ENCODE results near the gene STXBP6.

STXBP6 gene

DNA sequence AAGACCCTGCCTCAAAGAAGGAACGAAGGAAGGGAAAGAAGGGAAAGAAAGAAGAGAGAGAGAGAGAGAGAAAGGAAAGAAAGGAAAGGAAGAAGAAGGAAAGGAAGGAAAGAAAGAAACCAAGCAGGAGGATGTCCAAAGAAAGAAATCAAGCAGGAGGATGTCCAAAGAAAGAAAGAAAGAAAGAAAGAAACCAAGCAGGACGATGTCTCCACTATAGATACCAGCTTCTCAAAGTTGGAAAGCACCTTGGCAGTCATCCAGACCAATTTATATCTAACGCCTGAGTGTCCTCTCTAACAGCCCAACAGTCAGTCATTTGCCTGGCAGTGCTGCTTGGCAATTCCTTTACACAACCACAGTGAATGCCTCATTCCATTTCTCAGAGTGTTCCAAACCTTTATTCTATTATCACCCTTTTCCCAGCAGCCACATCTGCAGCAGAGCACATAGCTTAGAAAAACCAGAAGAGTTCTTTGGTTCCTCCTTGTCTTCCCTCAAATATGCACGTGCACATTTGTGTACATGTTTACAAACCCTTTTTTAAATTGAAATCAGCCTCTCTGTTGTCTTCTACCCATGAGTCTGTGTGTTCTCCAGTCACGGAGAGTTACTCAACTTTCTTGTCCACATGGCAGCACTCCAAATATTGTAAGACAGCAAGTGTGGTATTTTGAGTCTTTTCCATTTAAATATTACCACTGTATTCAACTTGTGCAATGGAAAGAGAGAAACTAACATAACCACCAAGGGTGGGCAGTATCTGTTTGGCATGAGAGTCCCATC, 138.4 kb downstream of the STXBP6 start:
- CTCF ChIA-PET: interaction anchor here (1.1 kb wide), 1 partner anchor 177 kb away, joined by 3 read pairs; no protein-coding TSS in a partner anchor
- Histone ChIP-seq H3K4me1 (ENCODE audit: control extremely low read depth in 1 of 4, control insufficient read depth in 4 of 4, insufficient read depth in 4 of 4, low read length in 3 of 4) (peaks cover 3 to 10% (median 5%) of the 10 kb centered on the region in 4 experiments), H3K4me3 (ENCODE audit: control insufficient read depth in 1 of 7, extremely low read depth in 1 of 7, insufficient read depth in 4 of 7, low read depth in 2 of 7, low read length in 6 of 7) (peak overlapping the region in 1 of 7 experiments; percentile 13), H3K27me3 (replicated peaks in 2 of 5; ENCODE audit: control insufficient read depth in 4 of 5, insufficient read depth in 5 of 5, low read length in 4 of 5) (no peaks in the 10 kb centered on the region), H3K27ac (ENCODE audit: insufficient read depth in 1 of 2, low read depth in 1 of 2, low read length in 2 of 2, poor library complexity in 1 of 2, severe bottlenecking in 2 of 2) (no peak overlapping the region), H3K9me3 (ENCODE audit: control extremely low read depth in 1 of 5, control insufficient read depth in 4 of 5, insufficient read depth in 2 of 5, low read depth in 1 of 5, low read length in 4 of 5) (no peaks in the 10 kb centered on the region), H3K36me3 (ENCODE audit: control insufficient read depth in 4 of 4, insufficient read depth in 4 of 4, low read length in 3 of 4) (no peaks in the 10 kb centered on the region)
- POLR2A ChIA-PET: no interaction called here
- DNase-seq: peak; percentile 35 to 85 (median 80)
- 53% methylated on average over 3 of the region's 5 CpGs for WGBS (ENCODE audit: insufficient coverage)

DNA sequence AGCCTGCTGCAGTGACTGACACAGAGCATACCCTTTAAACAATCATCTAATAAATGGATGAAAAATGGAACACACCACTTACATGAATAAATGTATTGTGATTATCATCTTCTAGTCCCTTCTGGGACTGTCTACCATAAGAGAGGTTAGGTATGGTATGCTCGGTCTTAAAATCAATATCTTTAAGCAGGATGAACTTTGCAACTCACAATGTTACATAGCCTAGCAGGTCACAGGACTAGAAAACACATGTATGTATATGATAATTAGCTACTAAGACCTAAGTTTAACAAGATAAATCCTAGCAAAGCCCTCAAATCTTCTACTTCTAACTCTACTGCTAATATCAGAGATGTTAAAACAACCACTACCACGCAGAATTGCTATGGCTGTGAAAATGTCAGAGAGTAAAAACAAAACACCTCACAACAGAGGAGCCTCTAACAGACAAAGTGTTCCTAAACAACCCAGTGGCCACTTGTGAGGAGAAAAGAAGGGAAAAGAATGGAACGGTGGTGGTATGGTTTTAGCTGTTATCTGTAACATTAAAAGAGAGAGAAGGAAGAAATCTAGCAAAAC, 139.4 kb downstream of the STXBP6 start:
- H3K4me3 ChIP-seq (ENCODE audit: control insufficient read depth in 1 of 7, extremely low read depth in 1 of 7, insufficient read depth in 4 of 7, low read depth in 2 of 7, low read length in 6 of 7): no peak overlapping the region
- no peaks in the 10 kb centered on the region for H3K27me3 ChIP-seq (replicated peaks in 2 of 5; ENCODE audit: control insufficient read depth in 4 of 5, insufficient read depth in 5 of 5, low read length in 4 of 5)
- H3K9me3 ChIP-seq (ENCODE audit: control extremely low read depth in 1 of 5, control insufficient read depth in 4 of 5, insufficient read depth in 2 of 5, low read depth in 1 of 5, low read length in 4 of 5): no peaks in the 10 kb centered on the region
- no peaks in the 10 kb centered on the region for H3K36me3 ChIP-seq (ENCODE audit: control insufficient read depth in 4 of 4, insufficient read depth in 4 of 4, low read length in 3 of 4)
- H3K4me1 ChIP-seq (ENCODE audit: control extremely low read depth in 1 of 4, control insufficient read depth in 4 of 4, insufficient read depth in 4 of 4, low read length in 3 of 4): peaks cover 3 to 10% (median 5%) of the 10 kb centered on the region in 4 experiments
- DNase-seq: no peak
- no CpG with 5 or more reads among the region's 3 CpGs for WGBS (ENCODE audit: insufficient coverage)
- ChIA-PET POLR2A (no interaction called here), CTCF (interaction anchor here (1.1 kb wide), 1 partner anchor 176 kb away, joined by 3 read pairs; no protein-coding TSS in a partner anchor)
- H3K27ac ChIP-seq (ENCODE audit: insufficient read depth in 1 of 2, low read depth in 1 of 2, low read length in 2 of 2, poor library complexity in 1 of 2, severe bottlenecking in 2 of 2): no peak overlapping the region

GRCh38 chr14:24909523-24910302, 140.2 kb downstream of the STXBP6 start:
- Histone ChIP-seq H3K36me3 (ENCODE audit: control insufficient read depth in 4 of 4, insufficient read depth in 4 of 4, low read length in 3 of 4) (no peaks in the 10 kb centered on the region), H3K4me1 (ENCODE audit: control extremely low read depth in 1 of 4, control insufficient read depth in 4 of 4, insufficient read depth in 4 of 4, low read length in 3 of 4) (peaks cover 3 to 10% (median 5%) of the 10 kb centered on the region in 4 experiments), H3K4me3 (ENCODE audit: control insufficient read depth in 1 of 7, extremely low read depth in 1 of 7, insufficient read depth in 4 of 7, low read depth in 2 of 7, low read length in 6 of 7) (no peak overlapping the region), H3K27ac (ENCODE audit: insufficient read depth in 1 of 2, low read depth in 1 of 2, low read length in 2 of 2, poor library complexity in 1 of 2, severe bottlenecking in 2 of 2) (no peak overlapping the region), H3K9me3 (ENCODE audit: control extremely low read depth in 1 of 5, control insufficient read depth in 4 of 5, insufficient read depth in 2 of 5, low read depth in 1 of 5, low read length in 4 of 5) (no peaks in the 10 kb centered on the region), H3K27me3 (replicated peaks in 2 of 5; ENCODE audit: control insufficient read depth in 4 of 5, insufficient read depth in 5 of 5, low read length in 4 of 5) (no peaks in the 10 kb centered on the region)
- POLR2A ChIA-PET: no interaction called here
- CTCF ChIA-PET: no interaction called here
- DNase-seq: no peak
- 100% methylated on average over 6 of the region's 6 CpGs for WGBS (ENCODE audit: insufficient coverage)

- Histone ChIP-seq H3K27me3 (replicated peaks in 2 of 5; ENCODE audit: control insufficient read depth in 4 of 5, insufficient read depth in 5 of 5, low read length in 4 of 5) (no peaks in the 10 kb centered on the region), H3K9me3 (ENCODE audit: control extremely low read depth in 1 of 5, control insufficient read depth in 4 of 5, insufficient read depth in 2 of 5, low read depth in 1 of 5, low read length in 4 of 5) (no peaks in the 10 kb centered on the region), H3K36me3 (ENCODE audit: control insufficient read depth in 4 of 4, insufficient read depth in 4 of 4, low read length in 3 of 4) (peaks cover 0 to 3% (median 0%) of the 10 kb centered on the region in 4 experiments), H3K4me3 (ENCODE audit: control insufficient read depth in 1 of 7, extremely low read depth in 1 of 7, insufficient read depth in 4 of 7, low read depth in 2 of 7, low read length in 6 of 7) (no peak overlapping the region), H3K4me1 (ENCODE audit: control extremely low read depth in 1 of 4, control insufficient read depth in 4 of 4, insufficient read depth in 4 of 4, low read length in 3 of 4) (peaks cover 3 to 10% (median 5%) of the 10 kb centered on the region in 4 experiments), H3K27ac (ENCODE audit: insufficient read depth in 1 of 2, low read depth in 1 of 2, low read length in 2 of 2, poor library complexity in 1 of 2, severe bottlenecking in 2 of 2) (no peak overlapping the region)
- WGBS (ENCODE audit: insufficient coverage): 86% methylated on average over 3 of the region's 4 CpGs
- ChIA-PET POLR2A (no interaction called here), CTCF (interaction anchor here (1.3 kb wide), 1 partner anchor 224 kb away, joined by 3 read pairs; no protein-coding TSS in a partner anchor)
- no peak for DNase-seq
These were observed 141.2 kb downstream of the STXBP6 start for GRCh38 chr14:24908592-24909236.

DNA sequence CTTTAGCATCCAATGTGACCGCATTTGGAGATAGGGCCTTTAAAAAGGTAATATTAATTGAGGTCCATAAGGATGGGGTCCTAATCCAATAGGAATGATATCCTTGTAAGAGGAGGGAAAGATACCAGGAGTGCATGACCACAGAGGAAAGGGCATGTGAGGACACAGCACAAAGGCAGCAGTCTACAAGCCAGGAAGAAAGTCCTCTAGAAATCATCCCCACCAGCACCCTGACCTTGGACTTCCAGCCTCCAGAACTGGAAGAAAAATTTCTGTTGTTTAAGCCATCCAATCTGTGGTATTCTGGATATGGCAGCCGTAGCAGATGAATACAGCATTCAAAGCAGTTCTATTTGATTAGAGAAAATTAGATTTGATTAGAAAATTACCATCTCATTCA, 145.4 kb downstream of the STXBP6 start:
- Histone ChIP-seq H3K36me3 (ENCODE audit: control insufficient read depth in 4 of 4, insufficient read depth in 4 of 4, low read length in 3 of 4) (peaks cover 0 to 3% (median 0%) of the 10 kb centered on the region in 4 experiments), H3K9me3 (ENCODE audit: control extremely low read depth in 1 of 5, control insufficient read depth in 4 of 5, insufficient read depth in 2 of 5, low read depth in 1 of 5, low read length in 4 of 5) (no peaks in the 10 kb centered on the region), H3K4me3 (ENCODE audit: control insufficient read depth in 1 of 7, extremely low read depth in 1 of 7, insufficient read depth in 4 of 7, low read depth in 2 of 7, low read length in 6 of 7) (no peak overlapping the region), H3K4me1 (ENCODE audit: control extremely low read depth in 1 of 4, control insufficient read depth in 4 of 4, insufficient read depth in 4 of 4, low read length in 3 of 4) (peaks cover 0 to 3% (median 2%) of the 10 kb centered on the region in 4 experiments), H3K27me3 (replicated peaks in 2 of 5; ENCODE audit: control insufficient read depth in 4 of 5, insufficient read depth in 5 of 5, low read length in 4 of 5) (no peaks in the 10 kb centered on the region), H3K27ac (ENCODE audit: insufficient read depth in 1 of 2, low read depth in 1 of 2, low read length in 2 of 2, poor library complexity in 1 of 2, severe bottlenecking in 2 of 2) (no peak overlapping the region)
- ChIA-PET POLR2A (no interaction called here), CTCF (no interaction called here)
- no peak for DNase-seq
- 100% methylated on average over 1 of the region's 2 CpGs for WGBS (ENCODE audit: insufficient coverage)

DNA sequence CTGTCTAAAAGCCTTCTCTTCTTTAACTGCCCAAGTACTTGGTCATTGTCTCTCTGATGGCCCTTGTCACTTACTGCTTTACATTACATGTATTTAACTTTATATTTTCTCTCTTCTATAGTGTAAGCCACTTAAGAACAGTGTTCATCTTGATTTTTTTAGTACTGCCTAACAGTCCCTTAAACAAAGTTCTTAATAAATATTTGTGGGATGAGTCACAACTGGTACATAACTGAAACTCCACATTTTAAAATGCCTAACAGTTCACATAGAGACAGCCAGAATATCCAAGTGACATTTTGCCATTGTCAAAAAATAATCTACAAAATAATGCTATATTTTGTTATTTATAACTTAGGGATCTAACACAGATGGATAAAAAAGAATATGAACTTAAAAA, 146.6 kb downstream of the STXBP6 start:
- no peaks in the 10 kb centered on the region for H3K9me3 ChIP-seq (ENCODE audit: control extremely low read depth in 1 of 5, control insufficient read depth in 4 of 5, insufficient read depth in 2 of 5, low read depth in 1 of 5, low read length in 4 of 5)
- H3K27me3 ChIP-seq (replicated peaks in 2 of 5; ENCODE audit: control insufficient read depth in 4 of 5, insufficient read depth in 5 of 5, low read length in 4 of 5): no peaks in the 10 kb centered on the region
- H3K4me1 ChIP-seq (ENCODE audit: control extremely low read depth in 1 of 4, control insufficient read depth in 4 of 4, insufficient read depth in 4 of 4, low read length in 3 of 4): peaks cover 0 to 3% (median 2%) of the 10 kb centered on the region in 4 experiments
- DNase-seq: no peak
- POLR2A ChIA-PET: no interaction called here
- no peak overlapping the region for H3K27ac ChIP-seq (ENCODE audit: insufficient read depth in 1 of 2, low read depth in 1 of 2, low read length in 2 of 2, poor library complexity in 1 of 2, severe bottlenecking in 2 of 2)
- H3K36me3 ChIP-seq (ENCODE audit: control insufficient read depth in 4 of 4, insufficient read depth in 4 of 4, low read length in 3 of 4): peaks cover 0 to 3% (median 0%) of the 10 kb centered on the region in 4 experiments
- H3K4me3 ChIP-seq (ENCODE audit: control insufficient read depth in 1 of 7, extremely low read depth in 1 of 7, insufficient read depth in 4 of 7, low read depth in 2 of 7, low read length in 6 of 7): no peak overlapping the region
- CTCF ChIA-PET: no interaction called here
